ENCODE data around the gene RPH3AL. TPM values are rescaled to one million over a fixed set of nuclear protein-coding genes. Genes with fewer than 3 reads are reported as not detected.
"Not testable (repeated sequence)": the region's sequence is repeated elsewhere in the genome, so short reads cannot be mapped to it uniquely, and the experiment has no call there.

The RPH3AL gene
- polyA plus RNA-seq, 5 donors: 7.6 to 12.4 (median 8.4) TPM

DNA sequence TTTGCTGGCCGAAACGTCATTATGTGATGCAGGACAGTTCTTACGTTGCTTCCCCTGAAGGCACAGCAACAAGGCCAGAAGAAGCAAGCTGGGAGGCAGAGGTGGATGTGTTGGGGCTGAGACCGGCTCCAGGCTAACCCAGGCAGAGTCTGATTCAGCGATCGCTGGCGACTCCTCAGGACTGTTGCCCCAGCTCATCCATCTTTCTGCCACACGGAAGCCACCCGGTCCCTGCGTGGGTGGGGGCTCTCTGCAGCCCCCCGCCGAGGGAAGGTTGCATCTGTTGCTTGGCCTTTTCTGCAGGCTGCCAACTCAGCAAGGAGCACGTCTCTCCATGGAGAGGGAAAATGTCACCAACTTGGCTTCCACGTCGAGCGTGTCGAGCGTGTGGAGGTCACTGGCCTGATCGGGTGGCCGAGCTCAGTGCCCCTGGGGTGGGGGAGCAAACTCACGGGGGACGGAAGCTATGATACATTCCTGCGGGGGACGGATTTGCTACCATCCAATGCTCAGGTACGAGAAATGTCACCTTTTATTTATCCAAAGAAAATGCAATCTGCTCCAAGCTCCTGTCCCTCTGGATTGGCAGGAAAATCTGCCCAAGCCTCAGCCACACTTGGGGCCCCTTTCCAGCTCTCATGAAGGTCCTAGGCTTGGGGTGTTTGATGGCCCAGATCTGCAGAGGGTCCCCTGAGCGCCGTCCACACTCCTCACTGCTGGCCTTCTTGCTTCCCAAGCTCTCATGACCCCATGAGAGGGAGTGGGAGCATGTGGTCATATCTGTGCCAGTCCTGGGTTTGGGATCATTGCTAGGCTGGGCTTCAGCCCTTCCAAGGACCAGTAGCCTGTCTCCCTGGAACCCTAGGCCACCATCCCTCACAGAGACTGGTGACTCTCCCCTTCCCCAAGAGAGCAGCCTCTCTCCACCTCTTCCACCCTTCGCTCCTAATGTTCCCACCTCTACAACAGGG, 69.4 kb downstream of the RPH3AL start:
- DNase-seq: no peak

DNA sequence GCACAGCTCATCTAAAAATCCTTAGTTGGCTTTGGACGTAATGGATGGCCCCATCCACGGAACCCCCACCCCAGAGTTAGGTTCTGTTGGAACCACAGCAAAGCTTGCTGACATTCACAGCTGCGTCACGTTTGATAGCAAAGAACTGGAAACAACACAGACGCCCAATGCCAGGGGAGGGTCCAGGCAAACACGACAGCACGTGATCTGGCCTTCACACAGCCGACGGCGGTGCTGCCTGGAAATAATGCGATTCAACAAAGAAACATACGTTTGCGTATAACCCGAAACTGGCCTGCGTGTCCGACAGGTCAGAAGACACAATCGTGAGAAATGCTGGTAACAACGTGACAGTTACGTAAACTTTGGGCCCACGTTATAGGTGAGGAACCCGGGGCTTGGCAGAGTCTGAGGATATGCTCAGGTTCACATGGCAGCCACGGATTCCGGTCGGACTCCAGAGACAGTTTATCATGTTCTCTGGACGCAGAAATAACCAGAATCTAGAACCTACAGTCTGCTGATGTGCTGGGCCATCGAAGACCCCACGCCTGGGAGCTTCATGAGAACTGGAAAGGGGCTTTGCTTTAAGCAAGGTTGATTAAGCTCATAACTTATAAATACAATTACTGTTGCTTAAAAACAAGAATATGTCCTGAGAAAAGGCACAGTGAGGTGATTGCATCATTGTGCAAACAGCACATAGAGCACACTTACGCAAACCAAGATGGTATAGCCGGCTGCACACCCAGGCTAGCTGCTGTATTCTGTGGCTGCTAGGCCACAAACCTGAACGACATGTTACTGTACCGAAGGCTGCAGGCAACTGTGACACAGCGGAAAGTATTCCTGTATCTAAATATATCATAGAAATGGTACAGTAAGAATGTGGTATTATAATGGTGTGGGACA, 70.4 kb downstream of the RPH3AL start:
- no peak for DNase-seq

DNA sequence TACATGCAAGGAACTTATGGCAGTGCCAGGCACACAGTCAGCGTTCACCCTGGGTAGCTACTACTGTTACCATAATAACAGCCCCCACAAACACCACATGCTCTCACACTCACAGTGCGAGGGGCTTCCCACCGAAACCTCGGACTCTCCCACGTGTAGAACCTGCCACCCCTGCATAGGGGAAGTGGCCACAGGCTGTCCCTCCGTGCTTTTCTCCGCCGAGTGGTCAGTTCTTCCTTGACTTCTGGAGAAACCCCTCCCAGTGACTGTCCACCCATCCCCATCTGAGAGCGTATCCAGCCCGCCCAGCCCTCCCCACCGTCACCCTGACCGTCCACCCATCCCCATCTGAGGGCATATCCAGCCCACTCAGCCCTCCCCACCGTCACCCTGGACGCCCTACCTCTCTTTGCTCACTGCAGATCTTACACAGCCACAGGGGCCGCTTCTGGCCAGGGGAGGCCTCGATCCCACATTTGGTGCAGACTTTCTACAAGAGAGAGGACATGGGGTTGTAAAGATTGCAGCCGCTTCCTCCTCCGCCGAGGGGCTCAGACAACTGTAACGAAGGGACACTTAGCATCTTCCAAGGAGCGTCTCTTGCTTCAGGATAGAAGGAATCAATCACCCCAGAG, 71.1 kb downstream of the RPH3AL start:
- no peak for DNase-seq

GRCh38 chr17:280901-281300, 71.7 kb downstream of the RPH3AL start:
- no peak for DNase-seq

- DNase-seq: no peak
These were observed 72.4 kb downstream of the RPH3AL start for GRCh38 chr17:280216-280615.

DNA sequence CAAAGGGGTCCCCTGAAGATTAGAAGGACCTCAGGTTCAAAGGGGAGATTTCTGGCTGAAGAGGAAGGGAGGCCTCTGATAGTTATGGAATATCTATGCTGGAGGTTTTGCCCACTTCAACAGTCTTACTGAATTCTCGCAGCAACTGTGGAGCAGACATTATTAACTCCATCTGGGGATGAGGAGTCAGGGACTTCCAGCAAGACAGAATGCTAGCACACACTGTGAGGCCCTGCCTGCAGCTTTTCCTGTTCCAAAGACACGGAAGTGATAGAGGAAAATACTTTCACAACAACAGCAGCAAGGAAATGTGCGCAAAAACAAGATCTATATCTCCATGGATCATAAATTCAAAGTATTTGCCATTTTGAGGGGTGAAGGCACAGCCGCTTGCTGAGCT, 72.8 kb downstream of the RPH3AL start:
- no peak for DNase-seq

DNA sequence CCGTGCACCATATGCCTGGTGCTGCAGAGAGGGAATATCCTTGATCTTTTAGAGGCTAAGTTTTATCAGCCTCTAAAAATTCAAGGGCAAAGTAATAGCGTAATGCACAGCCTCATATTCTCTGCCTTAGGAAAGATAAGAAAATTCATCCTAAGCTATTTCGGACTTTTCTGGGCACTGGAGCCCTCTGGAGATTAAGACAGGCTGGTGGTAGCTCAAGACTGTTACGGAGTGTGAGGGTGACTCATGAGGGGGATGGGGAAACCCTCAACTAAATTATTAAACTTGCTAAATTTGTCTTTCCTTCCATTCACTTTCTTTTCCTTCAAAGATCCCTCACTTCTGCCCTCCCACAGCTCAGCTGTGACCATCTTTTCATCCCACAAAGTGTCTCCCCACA, 73.3 kb downstream of the RPH3AL start:
- DNase-seq: no peak

DNA sequence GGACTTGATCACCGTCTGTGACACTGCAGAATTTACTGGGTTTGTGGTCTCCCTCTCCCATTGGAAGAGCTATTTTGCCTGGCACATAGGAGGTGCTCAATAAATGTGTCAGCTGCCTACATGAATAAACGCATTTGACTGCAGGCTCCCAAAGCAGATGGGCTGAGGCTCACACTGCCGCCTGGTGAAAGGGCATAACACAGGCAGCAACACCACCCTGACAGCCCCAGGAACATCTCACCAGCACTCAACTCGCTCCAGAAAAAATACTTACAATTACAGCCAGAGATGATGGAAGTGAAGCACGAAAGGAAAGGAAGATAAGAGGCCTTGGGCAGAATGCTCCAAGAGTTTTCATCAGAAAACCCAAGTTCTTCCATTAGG, 73.9 kb downstream of the RPH3AL start:
- no peak for DNase-seq

- DNase-seq: no peak
These were observed 74.4 kb downstream of the RPH3AL start for GRCh38 chr17:278055-278675.

DNA sequence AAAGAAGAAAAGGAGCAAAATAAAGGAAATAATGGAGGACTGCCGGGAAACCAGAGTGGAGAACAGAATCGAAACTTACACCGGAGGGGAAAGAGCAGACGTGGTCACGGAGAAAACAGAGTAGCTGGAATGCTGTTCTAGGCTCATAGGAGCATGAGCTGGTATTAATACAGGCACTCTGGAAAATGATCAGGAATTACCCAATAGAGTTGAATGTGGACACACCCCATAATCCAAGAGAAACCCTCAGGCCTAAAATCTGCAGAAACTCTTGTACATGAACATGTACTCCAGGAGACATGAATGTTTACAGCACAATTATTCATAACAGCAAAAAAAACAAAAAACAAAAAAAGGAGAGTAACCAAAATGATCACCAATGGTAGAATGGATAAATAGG, 77.7 kb downstream of the RPH3AL start:
- no peak for DNase-seq

DNA sequence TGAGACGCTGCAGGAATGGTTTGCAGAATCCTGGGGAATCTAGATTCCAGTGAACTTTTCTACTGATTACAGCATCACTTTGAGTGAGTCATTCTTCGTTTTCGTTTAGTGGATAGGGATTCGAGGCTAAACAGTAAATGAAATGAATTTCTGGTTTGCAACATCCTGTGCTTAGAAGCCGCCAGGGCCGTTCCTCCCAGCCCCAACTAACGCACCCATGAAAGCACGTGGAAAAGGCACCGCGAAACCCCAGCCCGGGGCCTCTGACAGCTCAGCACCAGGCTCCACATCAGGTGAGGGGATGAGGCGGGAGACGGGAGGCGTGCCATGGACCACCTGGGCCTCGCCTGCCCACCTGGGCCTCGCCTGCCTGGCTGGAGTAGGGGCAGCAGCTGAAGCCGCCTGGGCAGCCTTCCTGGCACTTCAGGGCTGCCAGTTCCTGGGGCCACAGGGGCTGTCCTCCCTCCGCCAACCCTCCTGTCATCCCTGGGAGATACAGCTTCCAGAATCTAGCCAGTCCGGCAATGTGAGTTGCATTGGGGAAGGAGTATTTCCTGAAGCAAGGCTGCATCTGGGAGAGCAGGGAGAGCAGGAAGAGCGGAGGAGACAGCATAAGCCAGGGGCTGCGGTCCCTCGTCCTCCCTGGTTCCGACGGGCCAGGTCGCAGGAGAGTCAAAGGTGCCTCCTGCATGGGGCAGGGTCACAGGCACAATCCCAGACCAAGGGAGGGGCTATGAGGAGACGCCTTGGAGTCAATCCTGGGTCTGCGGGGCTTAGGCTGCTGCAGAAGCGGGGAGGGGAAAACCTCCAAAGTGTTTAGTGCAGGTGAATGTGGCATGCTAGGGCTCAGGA, 78.4 kb downstream of the RPH3AL start:
- no peak for DNase-seq

- not testable (repeated sequence) for DNase-seq
These were observed 79.8 kb downstream of the RPH3AL start for GRCh38 chr17:272856-273255.

DNA sequence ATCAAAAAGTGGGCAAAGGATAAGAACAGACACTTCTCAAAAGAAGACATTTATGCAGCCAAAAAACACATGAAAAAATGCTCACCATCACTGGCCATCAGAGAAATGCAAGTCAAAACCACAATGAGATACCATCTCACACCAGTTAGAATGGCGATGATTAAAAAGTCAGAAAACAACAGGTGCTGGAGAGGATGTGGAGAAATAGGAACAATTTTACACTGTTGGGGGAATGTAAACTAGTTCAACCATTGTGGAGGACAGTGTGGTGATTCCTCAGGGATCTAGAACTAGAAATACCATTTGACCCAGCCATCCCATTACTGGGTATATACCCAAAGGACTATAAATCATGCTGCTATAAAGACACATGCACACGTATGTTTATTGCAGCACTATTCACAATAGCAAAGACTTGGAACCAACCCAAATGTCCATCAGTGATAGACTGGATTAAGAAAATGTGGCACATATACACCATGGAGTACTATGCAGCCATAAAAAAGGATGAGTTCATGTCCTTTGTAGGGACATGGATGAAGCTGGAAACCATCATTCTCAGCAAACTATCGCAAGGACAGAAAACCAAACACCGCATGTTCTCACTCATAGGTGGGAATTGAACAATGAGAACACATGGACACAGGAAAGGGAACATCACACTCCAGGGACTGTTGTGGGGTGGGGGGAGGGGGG, 80.5 kb downstream of the RPH3AL start:
- not testable (repeated sequence) for DNase-seq

GRCh38 chr17:269616-270514, 82.7 kb downstream of the RPH3AL start:
- DNase-seq: no peak

- peak; percentile 17 to 27 for DNase-seq
These were observed 85.6 kb downstream of the RPH3AL start for GRCh38 chr17:266701-267667.

DNA sequence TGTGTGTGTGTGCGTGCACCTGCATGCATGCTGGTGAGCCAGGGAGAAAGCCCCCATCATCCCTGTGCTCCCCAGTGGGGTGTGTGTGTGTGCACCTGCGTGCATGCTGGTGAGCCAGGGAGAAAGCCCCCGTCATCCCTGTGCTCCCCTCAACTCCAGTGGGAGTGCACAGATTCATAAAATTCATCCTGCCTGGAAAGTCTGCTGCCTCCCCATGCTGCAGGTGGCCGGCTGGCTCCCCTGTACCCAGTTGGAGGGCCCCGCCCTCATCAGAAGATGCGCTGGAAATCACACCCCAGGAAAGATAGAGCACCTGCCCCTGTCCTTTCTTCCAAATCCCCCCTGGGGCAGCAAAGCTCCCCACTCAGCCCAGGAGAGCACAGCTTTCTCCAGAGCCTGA, 86.4 kb downstream of the RPH3AL start:
- DNase-seq: no peak

GRCh38 chr17:265718-266117, 86.9 kb downstream of the RPH3AL start:
- no peak for DNase-seq

DNA sequence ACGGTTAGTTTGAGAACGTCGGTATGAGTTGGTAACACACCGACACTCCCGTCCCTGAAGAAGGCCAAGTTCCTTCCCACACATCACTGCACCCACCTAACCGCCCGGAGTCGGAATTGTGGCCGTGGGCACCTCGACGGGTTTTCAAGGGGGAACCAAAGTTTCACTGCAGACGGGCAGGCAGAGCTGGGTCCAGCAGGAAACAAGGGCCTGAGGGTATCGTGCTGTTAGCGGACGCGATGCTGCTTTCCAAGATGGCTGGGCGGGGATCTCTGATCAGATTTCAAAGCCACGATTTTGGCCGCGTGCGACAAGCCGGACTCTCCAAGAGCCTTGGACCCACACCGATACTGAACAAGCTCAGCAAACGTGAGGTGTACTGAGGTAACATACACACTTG, 88.8 kb downstream of the RPH3AL start:
- DNase-seq: no peak

Data from right lung (tissue), 5 donors.